Transverse colon (tissue), 4 donors: ENCODE data around the gene LAMP5. TPM values are rescaled to one million over a fixed set of nuclear protein-coding genes. Genes with fewer than 3 reads are reported as not detected.

Experiments
- DNase-seq: peaks from one replicate; pipeline ENCODE4 v3.0.0-alpha.2; 2019
- H3K27ac ChIP-seq, 4 donors: fragments of 200-600 bp; sonication (generic); 2 replicates each; pipeline ENCODE4 v1.5.1; 2016 to 2018; ENCODE audit warnings: inconsistent platforms in 4 of 4
- H3K27me3 ChIP-seq: fragments of 200-600 bp; sonication (generic); 2 replicates; pipeline ENCODE4 v1.5.1; 2017; ENCODE audit warnings: inconsistent platforms
- H3K36me3 ChIP-seq, 4 donors: fragments of 200-600 bp; sonication (generic); 2 replicates each; pipeline ENCODE4 v1.5.1; 2017 to 2019; ENCODE audit warnings: inconsistent platforms in 4 of 4
- H3K4me1 ChIP-seq, 4 donors: fragments of 200-600 bp; sonication (generic); 2 replicates each; pipeline ENCODE4 v1.5.1; 2017 to 2020; ENCODE audit warnings: inconsistent platforms in 4 of 4
- H3K4me3 ChIP-seq, 4 donors: fragments of 200-600 bp; sonication (generic); 1 replicate in 1 of 4; 2 replicates in 3 of 4; pipeline versions ENCODE4 v1.5.1 to v1.6.1; 2017 to 2019; ENCODE audit warnings: inconsistent platforms in 4 of 4
- H3K9me3 ChIP-seq, 2 donors: fragments of 200-600 bp; sonication (generic); 2 replicates each; pipeline ENCODE4 v1.5.1; 2017 to 2019; ENCODE audit warnings: inconsistent platforms in 2 of 2
- CTCF ChIP-seq, 5 experiments: fragments of 200-600 bp in 3 of 5; fragments of 450-650 bp in 2 of 5; sonication (generic) in 3 of 5; IDR thresholded peaks; 1 replicate in 2 of 5; 2 replicates in 3 of 5; pipeline ENCODE4 v1.5.1; 2016 to 2017; ENCODE audit warnings: antibody characterized with exemption in 5 of 5, inconsistent platforms in 3 of 5, mild to moderate bottlenecking in 2 of 5, moderate library complexity in 1 of 5
- EP300 ChIP-seq: sonication (generic); formaldehyde crosslinking; IDR thresholded peaks from one replicate; pipeline ENCODE4 v1.6.1; 2017; ENCODE audit warnings: antibody characterized with exemption, low read depth
- POLR2A ChIP-seq: fragments of 450-650 bp; IDR thresholded peaks from one replicate; pipeline ENCODE4 v1.6.1; 2016; ENCODE audit warnings: antibody characterized with exemption, mild to moderate bottlenecking, moderate library complexity
- POLR2AphosphoS5 ChIP-seq, 3 donors: sonication (generic); formaldehyde crosslinking; IDR thresholded peaks; one replicate each; pipeline ENCODE4 v1.6.1; 2016; ENCODE audit warnings: antibody characterized with exemption in 3 of 3
- WGBS, 2 donors: methylation state at CpG; one replicate each; pipeline ENCODE4 v1.1.5; 2018; ENCODE audit warnings: low coverage in 1 of 2; 5-methylcytosine and 5-hydroxymethylcytosine counted together
- in situ Hi-C, 4 donors: fragments of 200-750 bp; cut with MboI; loops; one replicate each; pipeline versions ENCODE4 v1.15.0 to v1.15.1; 2017; ENCODE audit warnings: low sequenced_read_pairs in 3 of 4, low pct_ligation_motif_present in 1 of 4, low pct_unique_long_range_greater_than_20kb in 1 of 4
- intact Hi-C: fragments of 100-400 bp; cut with DNase I; formaldehyde crosslinking; loops from one replicate; pipeline ENCODE4 v1.15.1; 2023; ENCODE audit warnings: low total_unique reads
- total RNA-seq, 4 donors: library from RNA; depleted of rRNA; stranded (reverse); fragments of >200 nt; gene quantifications; one replicate each; pipeline ENCODE4 v1.1.0, GENCODE V29; 2016

The LAMP5 gene
- total RNA-seq, 4 donors from 2014 or later, result 0.32 TPM; not detected in 3

- DNase-seq, result peak; percentile 20
- intact Hi-C loops, result no loop called here
- Histone ChIP-seq H3K4me1 (peaks cover 0 to 14% (median 1%) of the 10 kb centered on the region in 4 donors), H3K36me3 (no peaks in the 10 kb centered on the region), H3K9me3 (no peaks in the 10 kb centered on the region), H3K4me3 (no peak overlapping the region), H3K27ac (no peak overlapping the region), H3K27me3 (peaks cover 6% of the 10 kb centered on the region)
- 7 to 43% methylated on average over 2 of the region's 2 CpGs for WGBS, 2 donors
- TF ChIP-seq POLR2A (no peak), EP300 (no peak), CTCF (IDR thresholded peaks at IDR 0.05) (no peak), POLR2AphosphoS5 (IDR thresholded peaks at IDR 0.05) (no peak)
- in situ Hi-C loops, result loop anchor here in 1 of 4 donors (10.0 kb wide), 1 partner anchor 55 kb away; no protein-coding TSS in a partner anchor
Measured at GRCh38 chr20:9500121-9500520, 14.3 kb upstream of the LAMP5 start.

DNA sequence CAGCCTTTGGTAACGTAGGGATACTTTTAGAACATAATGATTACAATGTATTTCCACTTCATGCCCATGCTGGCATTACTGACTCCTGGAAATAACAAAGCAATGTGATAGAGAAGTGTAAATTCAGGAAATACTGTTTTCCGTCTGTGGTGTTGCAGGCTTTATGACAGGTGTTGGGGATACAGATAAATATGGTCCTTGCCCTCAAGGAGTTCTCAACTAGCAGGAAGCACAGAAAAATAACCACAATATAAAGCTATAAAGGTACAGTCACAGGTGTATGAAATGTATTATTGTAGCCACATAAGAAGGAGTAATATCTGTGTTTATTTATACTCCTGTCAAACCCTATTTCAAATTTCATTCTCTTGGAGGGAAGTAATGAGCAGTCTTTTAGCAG lies 12.9 kb upstream of the LAMP5 start:
- H3K36me3 ChIP-seq, result no peaks in the 10 kb centered on the region
- H3K9me3 ChIP-seq, result no peaks in the 10 kb centered on the region
- intact Hi-C loops, result no loop called here
- no peak for DNase-seq
- WGBS, 2 donors, result 22 to 34% methylated on average over 1 to 2 of the region's 2 CpGs
- TF ChIP-seq POLR2A (no peak), EP300 (no peak), POLR2AphosphoS5 (IDR thresholded peaks at IDR 0.05) (no peak), CTCF (IDR thresholded peaks at IDR 0.05) (no peak)
- H3K27me3 ChIP-seq, result peaks cover 19% of the 10 kb centered on the region
- in situ Hi-C loops, result loop anchor here in 1 of 4 donors (10.0 kb wide), 1 partner anchor 57 kb away; no protein-coding TSS in a partner anchor
- peaks cover 0 to 14% (median 1%) of the 10 kb centered on the region in 4 donors for H3K4me1 ChIP-seq
- H3K4me3 ChIP-seq, result no peak overlapping the region
- H3K27ac ChIP-seq, result no peak overlapping the region

- intact Hi-C loops, result no loop called here
- Histone ChIP-seq H3K27me3 (peaks cover 42% of the 10 kb centered on the region), H3K36me3 (no peaks in the 10 kb centered on the region), H3K4me3 (no peak overlapping the region), H3K4me1 (peaks cover 0 to 14% (median 4%) of the 10 kb centered on the region in 4 donors), H3K27ac (no peak overlapping the region), H3K9me3 (no peaks in the 10 kb centered on the region)
- in situ Hi-C loops, result loop anchor here in 1 of 4 donors (10.0 kb wide), 1 partner anchor 59 kb away; no protein-coding TSS in a partner anchor
- TF ChIP-seq EP300 (no peak), POLR2AphosphoS5 (IDR thresholded peaks at IDR 0.05) (no peak), POLR2A (no peak), CTCF (IDR thresholded peaks at IDR 0.05) (no peak)
- no peak for DNase-seq
- WGBS, 2 donors, result 64 to 69% methylated on average over 5 to 9 of the region's 9 CpGs
Measured at GRCh38 chr20:9503526-9504245, 10.7 kb upstream of the LAMP5 start.

DNA sequence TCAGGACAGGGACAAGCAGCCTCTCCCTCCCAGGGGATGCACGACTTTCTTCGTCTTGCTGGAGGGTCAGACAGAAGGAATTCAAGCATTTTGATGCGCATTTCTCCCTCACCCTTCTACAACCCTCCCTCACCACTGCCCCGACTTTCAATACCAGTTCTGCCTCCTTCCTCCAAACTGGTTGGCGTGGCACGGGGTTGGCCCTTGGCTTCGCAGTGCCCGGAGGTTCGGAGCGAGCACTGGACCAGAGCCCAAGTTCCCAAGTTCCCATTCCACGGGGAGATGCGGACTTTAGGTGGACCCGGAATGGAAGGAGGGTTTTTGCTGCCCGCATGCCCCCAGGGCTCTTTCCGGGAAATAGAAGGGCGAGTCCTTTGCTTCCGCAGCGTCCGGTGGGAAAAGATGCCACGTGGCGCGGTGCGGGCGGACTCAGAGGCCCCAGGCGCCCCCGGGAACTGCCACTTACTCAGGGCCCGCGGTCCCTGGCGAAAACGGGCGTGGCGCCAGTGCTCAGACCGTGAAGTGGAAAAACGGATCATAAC lies 8.0 kb upstream of the LAMP5 start:
- intact Hi-C loops (no loop called here), in situ Hi-C loops (loop anchor here in 1 of 4 donors (10.0 kb wide), 1 partner anchor 62 kb away; no protein-coding TSS in a partner anchor)
- Histone ChIP-seq H3K9me3 (no peaks in the 10 kb centered on the region), H3K27ac (no peak overlapping the region), H3K27me3 (peaks cover 68% of the 10 kb centered on the region), H3K36me3 (no peaks in the 10 kb centered on the region), H3K4me3 (no peak overlapping the region), H3K4me1 (peaks cover 0 to 5% (median 0%) of the 10 kb centered on the region in 4 donors)
- no peak for TF ChIP-seq POLR2AphosphoS5 (IDR thresholded peaks at IDR 0.05)
- no peak for TF ChIP-seq POLR2A
- 34% methylated on average over 34 of the region's 34 CpGs; no CpG with 5 or more reads in 1 of the 2 donors for WGBS, 2 donors
- DNase-seq, result no peak
